Gastrocnemius medialis (tissue), 4 donors: Measurements from ENCODE around the gene SYP.
A peak's percentile ranks its signal among the peaks of the same experiment; 100 is the strongest.

ENCODE experiments used
- POLR2A ChIP-seq, 2 donors: fragments of 450-650 bp; IDR thresholded peaks; one replicate each; pipeline ENCODE4 v1.6.1; 2017; ENCODE audit warnings: antibody characterized with exemption in 2 of 2, mild to moderate bottlenecking in 2 of 2, moderate library complexity in 2 of 2
- TF ChIP-seq, protein P1 (sequence below), 5 experiments: fragments of 450-650 bp in 3 of 5; fragments of 200-600 bp in 2 of 5; sonication (generic) in 2 of 5; IDR thresholded peaks in 4 of 5; conservative IDR thresholded peaks in 1 of 5; 1 replicate in 4 of 5; 2 replicates in 1 of 5; pipeline ENCODE4 v1.5.1; 2016 to 2019; ENCODE audit warnings: antibody characterized with exemption in 5 of 5, mild to moderate bottlenecking in 3 of 5, moderate library complexity in 3 of 5

GRCh38 chrX:49163555-49164419 lies 36.2 kb downstream of the SYP start:
- TF ChIP-seq, protein P1, sequence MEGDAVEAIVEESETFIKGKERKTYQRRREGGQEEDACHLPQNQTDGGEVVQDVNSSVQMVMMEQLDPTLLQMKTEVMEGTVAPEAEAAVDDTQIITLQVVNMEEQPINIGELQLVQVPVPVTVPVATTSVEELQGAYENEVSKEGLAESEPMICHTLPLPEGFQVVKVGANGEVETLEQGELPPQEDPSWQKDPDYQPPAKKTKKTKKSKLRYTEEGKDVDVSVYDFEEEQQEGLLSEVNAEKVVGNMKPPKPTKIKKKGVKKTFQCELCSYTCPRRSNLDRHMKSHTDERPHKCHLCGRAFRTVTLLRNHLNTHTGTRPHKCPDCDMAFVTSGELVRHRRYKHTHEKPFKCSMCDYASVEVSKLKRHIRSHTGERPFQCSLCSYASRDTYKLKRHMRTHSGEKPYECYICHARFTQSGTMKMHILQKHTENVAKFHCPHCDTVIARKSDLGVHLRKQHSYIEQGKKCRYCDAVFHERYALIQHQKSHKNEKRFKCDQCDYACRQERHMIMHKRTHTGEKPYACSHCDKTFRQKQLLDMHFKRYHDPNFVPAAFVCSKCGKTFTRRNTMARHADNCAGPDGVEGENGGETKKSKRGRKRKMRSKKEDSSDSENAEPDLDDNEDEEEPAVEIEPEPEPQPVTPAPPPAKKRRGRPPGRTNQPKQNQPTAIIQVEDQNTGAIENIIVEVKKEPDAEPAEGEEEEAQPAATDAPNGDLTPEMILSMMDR (IDR thresholded peaks at IDR 0.05 in 4 of 5, conservative IDR thresholded peaks at IDR 0.05 in 1 of 5) = peak; percentile 56 to 93 (median 86)
- TF ChIP-seq POLR2A (IDR thresholded peaks at IDR 0.05) = peak; percentile 58 to 59
